Measurements from ENCODE around the gene SPSB1. TPM values are rescaled to one million over a fixed set of nuclear protein-coding genes. Genes with fewer than 3 reads are reported as not detected.

Gene SPSB1
- polyA plus RNA-seq, 1 donor from 2014 or later: 1.4 TPM

GRCh38 chr1:9265968-9266367, 26.7 kb upstream of the SPSB1 start:
- no peaks in the 10 kb centered on the region for H4K20me1 ChIP-seq (ENCODE audit: insufficient read depth)
- H2AFZ ChIP-seq (ENCODE audit: low read depth, low read length): no peak overlapping the region
- no peaks in the 10 kb centered on the region for H3F3A ChIP-seq (ENCODE audit: insufficient read depth, low read length, poor library complexity, severe bottlenecking)
- no peak overlapping the region for H3K4me2 ChIP-seq (ENCODE audit: low read length)
- no peaks in the 10 kb centered on the region for H3K36me3 ChIP-seq (ENCODE audit: insufficient read depth, low read length)
- no peaks in the 10 kb centered on the region for H3K9me3 ChIP-seq (ENCODE audit: low read length)
- TF ChIP-seq MXI1 (conservative IDR thresholded peaks at IDR 0.05; ENCODE audit: poor library complexity, severe bottlenecking): no peak
- no peak for TF ChIP-seq EZH2 (IDR thresholded peaks at IDR 0.05; ENCODE audit: borderline replicate concordance, insufficient read depth, low read length, poor library complexity, severe bottlenecking)
- no peak for TF ChIP-seq TAF1 (IDR thresholded peaks at IDR 0.05; ENCODE audit: low read depth)
- no peak for TF ChIP-seq SMC3 (conservative IDR thresholded peaks at IDR 0.05; ENCODE audit: poor library complexity)
- no peak for TF ChIP-seq POLR2AphosphoS5 (IDR thresholded peaks at IDR 0.05)
- no peak for TF ChIP-seq EP300 (conservative IDR thresholded peaks at IDR 0.05; ENCODE audit: poor library complexity, severe bottlenecking)
- no peak for TF ChIP-seq RAD21 (conservative IDR thresholded peaks at IDR 0.05)
- H3K9me2 ChIP-seq (ENCODE audit: insufficient read depth, low read length): no peaks in the 10 kb centered on the region
- H3K27me3 ChIP-seq (ENCODE audit: insufficient read depth, low read depth, low read length): no peaks in the 10 kb centered on the region
- H3K4me3 ChIP-seq (ENCODE audit: low read length): no peak overlapping the region
- no peak overlapping the region for H3K27ac ChIP-seq (ENCODE audit: low read length)
- no peaks in the 10 kb centered on the region for H3K79me2 ChIP-seq (replicated peaks; ENCODE audit: insufficient read depth, low read length)
- no peak overlapping the region for H3K9ac ChIP-seq (ENCODE audit: low read length)

- Histone ChIP-seq H4K20me1 (ENCODE audit: insufficient read depth) (no peaks in the 10 kb centered on the region), H3K36me3 (ENCODE audit: insufficient read depth, low read length) (no peaks in the 10 kb centered on the region), H3K9me2 (ENCODE audit: insufficient read depth, low read length) (no peaks in the 10 kb centered on the region), H3F3A (ENCODE audit: insufficient read depth, low read length, poor library complexity, severe bottlenecking) (no peaks in the 10 kb centered on the region), H3K9me3 (ENCODE audit: low read length) (no peaks in the 10 kb centered on the region), H3K27ac (ENCODE audit: low read length) (no peak overlapping the region), H3K27me3 (ENCODE audit: insufficient read depth, low read depth, low read length) (no peaks in the 10 kb centered on the region), H2AFZ (ENCODE audit: low read depth, low read length) (no peak overlapping the region), H3K9ac (ENCODE audit: low read length) (no peak overlapping the region), H3K4me3 (ENCODE audit: low read length) (no peak overlapping the region), H3K79me2 (replicated peaks; ENCODE audit: insufficient read depth, low read length) (no peaks in the 10 kb centered on the region), H3K4me2 (ENCODE audit: low read length) (no peak overlapping the region)
- TF ChIP-seq TAF1 (IDR thresholded peaks at IDR 0.05; ENCODE audit: low read depth) (no peak), SMC3 (conservative IDR thresholded peaks at IDR 0.05; ENCODE audit: poor library complexity) (peak; percentile 60), CTCF (IDR thresholded peaks at IDR 0.05; ENCODE audit: poor library complexity, severe bottlenecking) (no peak), POLR2AphosphoS5 (IDR thresholded peaks at IDR 0.05) (no peak), EP300 (conservative IDR thresholded peaks at IDR 0.05; ENCODE audit: poor library complexity, severe bottlenecking) (no peak)
- TF ChIP-seq, protein P1, sequence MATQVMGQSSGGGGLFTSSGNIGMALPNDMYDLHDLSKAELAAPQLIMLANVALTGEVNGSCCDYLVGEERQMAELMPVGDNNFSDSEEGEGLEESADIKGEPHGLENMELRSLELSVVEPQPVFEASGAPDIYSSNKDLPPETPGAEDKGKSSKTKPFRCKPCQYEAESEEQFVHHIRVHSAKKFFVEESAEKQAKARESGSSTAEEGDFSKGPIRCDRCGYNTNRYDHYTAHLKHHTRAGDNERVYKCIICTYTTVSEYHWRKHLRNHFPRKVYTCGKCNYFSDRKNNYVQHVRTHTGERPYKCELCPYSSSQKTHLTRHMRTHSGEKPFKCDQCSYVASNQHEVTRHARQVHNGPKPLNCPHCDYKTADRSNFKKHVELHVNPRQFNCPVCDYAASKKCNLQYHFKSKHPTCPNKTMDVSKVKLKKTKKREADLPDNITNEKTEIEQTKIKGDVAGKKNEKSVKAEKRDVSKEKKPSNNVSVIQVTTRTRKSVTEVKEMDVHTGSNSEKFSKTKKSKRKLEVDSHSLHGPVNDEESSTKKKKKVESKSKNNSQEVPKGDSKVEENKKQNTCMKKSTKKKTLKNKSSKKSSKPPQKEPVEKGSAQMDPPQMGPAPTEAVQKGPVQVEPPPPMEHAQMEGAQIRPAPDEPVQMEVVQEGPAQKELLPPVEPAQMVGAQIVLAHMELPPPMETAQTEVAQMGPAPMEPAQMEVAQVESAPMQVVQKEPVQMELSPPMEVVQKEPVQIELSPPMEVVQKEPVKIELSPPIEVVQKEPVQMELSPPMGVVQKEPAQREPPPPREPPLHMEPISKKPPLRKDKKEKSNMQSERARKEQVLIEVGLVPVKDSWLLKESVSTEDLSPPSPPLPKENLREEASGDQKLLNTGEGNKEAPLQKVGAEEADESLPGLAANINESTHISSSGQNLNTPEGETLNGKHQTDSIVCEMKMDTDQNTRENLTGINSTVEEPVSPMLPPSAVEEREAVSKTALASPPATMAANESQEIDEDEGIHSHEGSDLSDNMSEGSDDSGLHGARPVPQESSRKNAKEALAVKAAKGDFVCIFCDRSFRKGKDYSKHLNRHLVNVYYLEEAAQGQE (IDR thresholded peaks at IDR 0.05; ENCODE audit: borderline replicate concordance): no peak
These were observed 25.4 kb upstream of the SPSB1 start for GRCh38 chr1:9267352-9267686.

Measured in neural cell (in vitro differentiated cells).